ENCODE data around the gene MACF1. TPM values are rescaled to one million over a fixed set of nuclear protein-coding genes. Genes with fewer than 3 reads are reported as not detected.
A peak's percentile ranks its signal among the peaks of the same experiment; 100 is the strongest.
"Not testable (repeated sequence)": the region's sequence is repeated elsewhere in the genome, so short reads cannot be mapped to it uniquely, and the experiment has no call there.

The MACF1 gene
- total RNA-seq, 4 donors from 2014 or later, result 78.7 to 139 (median 113) TPM

- Histone ChIP-seq H3K9me3 (no peaks in the 10 kb centered on the region), H3K4me1 (no peaks in the 10 kb centered on the region), H3K27ac (peak overlapping the region in 1 of 4 donors; percentile 18), H3K27me3 (no peaks in the 10 kb centered on the region), H3K4me3 (no peak overlapping the region), H3K36me3 (no peaks in the 10 kb centered on the region)
- in situ Hi-C loops (cut with MboI; ENCODE audit: low sequenced_read_pairs in 4 of 4), result no loop called here
- no peak for TF ChIP-seq POLR2A (IDR thresholded peaks at IDR 0.05)
- TF ChIP-seq CTCF (IDR thresholded peaks at IDR 0.05 in 4 of 5, conservative IDR thresholded peaks at IDR 0.05 in 1 of 5), result no peak
- DNase-seq (no peak), ATAC-seq (peak in 1 of 2 donors; percentile 20)
- intact Hi-C loops (cut with DNase I; ENCODE audit: low total_unique reads), result no loop called here
These were observed 295.2 kb downstream of the MACF1 start for GRCh38 chr1:39499668-39500067.

- intact Hi-C loops (cut with DNase I; ENCODE audit: low total_unique reads), result no loop called here
- TF ChIP-seq CTCF (IDR thresholded peaks at IDR 0.05 in 4 of 5, conservative IDR thresholded peaks at IDR 0.05 in 1 of 5), result no peak
- TF ChIP-seq POLR2A (IDR thresholded peaks at IDR 0.05), result no peak
- in situ Hi-C loops (cut with MboI; ENCODE audit: low sequenced_read_pairs in 4 of 4), result no loop called here
- H3K27ac ChIP-seq, result no peak overlapping the region
- no peaks in the 10 kb centered on the region for H3K4me1 ChIP-seq
- H3K27me3 ChIP-seq, result no peaks in the 10 kb centered on the region
- no peak for DNase-seq
- H3K9me3 ChIP-seq, result no peaks in the 10 kb centered on the region
- H3K4me3 ChIP-seq, result no peak overlapping the region
- no peak for ATAC-seq
- H3K36me3 ChIP-seq, result no peaks in the 10 kb centered on the region
These were observed 296.4 kb downstream of the MACF1 start for GRCh38 chr1:39500862-39501389.

GRCh38 chr1:39501666-39502065 lies 297.2 kb downstream of the MACF1 start:
- H3K36me3 ChIP-seq, result no peaks in the 10 kb centered on the region
- H3K27ac ChIP-seq, result no peak overlapping the region
- peak; percentile 83 to 94 for ATAC-seq
- no peaks in the 10 kb centered on the region for H3K27me3 ChIP-seq
- intact Hi-C loops (cut with DNase I; ENCODE audit: low total_unique reads), result no loop called here
- H3K4me3 ChIP-seq, result no peak overlapping the region
- H3K9me3 ChIP-seq, result no peaks in the 10 kb centered on the region
- TF ChIP-seq POLR2A (IDR thresholded peaks at IDR 0.05) (no peak), CTCF (IDR thresholded peaks at IDR 0.05 in 4 of 5, conservative IDR thresholded peaks at IDR 0.05 in 1 of 5) (no peak)
- in situ Hi-C loops (cut with MboI; ENCODE audit: low sequenced_read_pairs in 4 of 4), result no loop called here
- DNase-seq, result peak in 1 of 2 donors; percentile 51
- H3K4me1 ChIP-seq, result no peaks in the 10 kb centered on the region

GRCh38 chr1:39504436-39504835 lies 299.9 kb downstream of the MACF1 start:
- H3K27me3 ChIP-seq; ATAC-seq; intact Hi-C loops (cut with DNase I; ENCODE audit: low total_unique reads); H3K4me1 ChIP-seq; H3K27ac ChIP-seq; H3K4me3 ChIP-seq; H3K9me3 ChIP-seq; in situ Hi-C loops (cut with MboI; ENCODE audit: low sequenced_read_pairs in 4 of 4); H3K36me3 ChIP-seq; DNase-seq: not testable (repeated sequence)

- ATAC-seq (no peak), DNase-seq (no peak)
- Histone ChIP-seq H3K4me1 (no peaks in the 10 kb centered on the region), H3K27ac (no peak overlapping the region), H3K36me3 (no peaks in the 10 kb centered on the region), H3K27me3 (no peaks in the 10 kb centered on the region), H3K9me3 (no peaks in the 10 kb centered on the region), H3K4me3 (no peak overlapping the region)
- intact Hi-C loops (cut with DNase I; ENCODE audit: low total_unique reads), result no loop called here
- in situ Hi-C loops (cut with MboI; ENCODE audit: low sequenced_read_pairs in 4 of 4), result no loop called here
- TF ChIP-seq CTCF (IDR thresholded peaks at IDR 0.05 in 4 of 5, conservative IDR thresholded peaks at IDR 0.05 in 1 of 5), result no peak
- no peak for TF ChIP-seq POLR2A (IDR thresholded peaks at IDR 0.05)
These were observed 300.8 kb downstream of the MACF1 start for GRCh38 chr1:39505289-39505688.

Data from gastrocnemius medialis (tissue), 4 donors.